NT2/D1 (cell line): Measurements from ENCODE around the gene OR52H1.

Experiments used
- SUZ12 ChIP-seq: IDR thresholded peaks from 2 replicates; pipeline ENCODE4 v1.6.1; 2011; ENCODE audit not compliant: insufficient read length, insufficient read depth; ENCODE audit errors: extremely low read depth
- ZNF274 ChIP-seq: IDR thresholded peaks from 2 replicates; pipeline ENCODE4 v1.6.1; 2011; ENCODE audit warnings: mild to moderate bottlenecking, low read depth, low read length

DNA sequence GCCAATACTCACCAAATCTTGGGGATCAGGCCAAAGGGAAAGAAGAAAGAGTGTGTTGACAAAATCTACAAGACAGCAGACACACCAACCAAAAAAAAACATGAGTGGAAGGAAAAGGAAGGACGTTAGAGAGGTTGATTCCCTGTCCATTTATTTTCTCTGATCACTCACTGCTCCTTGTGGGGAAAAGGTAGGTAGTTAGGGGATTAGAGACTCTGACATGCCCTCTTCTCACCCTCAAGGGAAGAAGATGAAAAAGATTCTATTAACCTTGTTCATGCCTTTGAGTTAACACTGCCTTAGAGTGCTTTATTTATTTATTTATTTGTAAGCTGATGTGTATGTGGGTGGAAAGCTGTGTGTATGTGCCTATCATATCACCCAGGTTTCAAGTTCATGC, at the start of gene OR52H1:
- TF ChIP-seq ZNF274, result no peak
- TF ChIP-seq SUZ12, result no peak
